A673 (cell line): Measurements from ENCODE around the gene EPM2AIP1. TPM values are rescaled to one million over a fixed set of nuclear protein-coding genes. Genes with fewer than 3 reads are reported as not detected.
"Not testable (repeated sequence)": the region's sequence is repeated elsewhere in the genome, so short reads cannot be mapped to it uniquely, and the experiment has no call there.

Experiments used
- BruUV-seq: library from RNA; stranded (reverse); fragments of 400-500 nt; replicated peaks from 2 replicates; lab custom pipeline; 2021; lab: Mats Ljungman, UMichigan
- CTCF ChIA-PET: fragments of 300-600 bp; sonication (Branson Sonifier 250); formaldehyde crosslinking; loops from one replicate; lab custom pipeline; 2022; ENCODE audit warnings: antibody characterized with exemption; lab: Charles Lee
- POLR2A ChIA-PET: fragments of 300-600 bp; sonication (Branson Sonifier 250); formaldehyde crosslinking; loops from one replicate; lab custom pipeline; 2022; ENCODE audit warnings: antibody characterized with exemption; ENCODE audit not compliant: low non-redundant PET; lab: Charles Lee
- DNase-seq: peaks from one replicate; pipeline ENCODE4 v3.0.0-alpha.2; 2015; ENCODE audit warnings: low spot score
- H3K27ac ChIP-seq: fragments of 200-600 bp; sonication (generic); 2 replicates; pipeline ENCODE4 v1.5.1; 2016; ENCODE audit warnings: mixed run types, low read depth, mild to moderate bottlenecking, mixed read lengths, antibody characterized with exemption, low read length; ENCODE audit not compliant: poor library complexity, severe bottlenecking
- H3K27me3 ChIP-seq: fragments of 200-600 bp; sonication (generic); replicated peaks from 2 replicates; pipeline ENCODE4 v1.6.1; 2017; ENCODE audit warnings: mixed run types, low read depth, mild to moderate bottlenecking, mixed read lengths, antibody characterized with exemption, low read length; ENCODE audit not compliant: insufficient read depth, poor library complexity
- H3K36me3 ChIP-seq: fragments of 200-600 bp; sonication (generic); 2 replicates; pipeline ENCODE4 v1.6.1; 2016; ENCODE audit warnings: mixed run types, mild to moderate bottlenecking, mixed read lengths, antibody characterized with exemption, low read length; ENCODE audit not compliant: insufficient read depth, poor library complexity, severe bottlenecking
- H3K4me1 ChIP-seq: fragments of 200-600 bp; sonication (generic); 2 replicates; pipeline ENCODE4 v1.6.1; 2017; ENCODE audit warnings: mixed run types, mild to moderate bottlenecking, mixed read lengths, antibody characterized with exemption, low read length; ENCODE audit not compliant: insufficient read depth, poor library complexity, severe bottlenecking
- H3K4me3 ChIP-seq: fragments of 200-600 bp; sonication (generic); 2 replicates; pipeline ENCODE4 v1.5.1; 2016; ENCODE audit warnings: low read depth, mixed run types, mild to moderate bottlenecking, mixed read lengths, low read length; ENCODE audit not compliant: poor library complexity, severe bottlenecking
- H3K9me3 ChIP-seq: fragments of 200-600 bp; sonication (generic); 2 replicates; pipeline ENCODE4 v1.6.1; 2016; ENCODE audit warnings: mixed run types, low read depth, mild to moderate bottlenecking, mixed read lengths, antibody characterized with exemption, low read length; ENCODE audit not compliant: poor library complexity, severe bottlenecking
- EZH2 ChIP-seq: fragments of 200-600 bp; sonication (generic); IDR thresholded peaks from 2 replicates; pipeline ENCODE4 v1.6.1; 2017; ENCODE audit warnings: borderline replicate concordance, low read depth, mild to moderate bottlenecking, mixed read lengths, antibody characterized with exemption, low read length; ENCODE audit not compliant: poor library complexity, severe bottlenecking
- intact Hi-C: fragments of 100-400 bp; cut with micrococcal nuclease; formaldehyde crosslinking; loops from one replicate; pipeline ENCODE4 v1.10.0; 2022; ENCODE audit not compliant: unreplicated experiment
- total RNA-seq: library from RNA; stranded (reverse); gene quantifications from 2 replicates; pipeline ENCODE4 v1.2.3, GENCODE V29; 2021
- TF ChIP-seq, protein P1 (sequence below): fragments of 300-800, 200-600 bp; sonication (generic); conservative IDR thresholded peaks from 2 replicates; pipeline ENCODE4 v1.5.1; 2017; ENCODE audit warnings: low read depth, mild to moderate bottlenecking, antibody characterized with exemption, low read length, moderate library complexity, mixed read lengths

EPM2AIP1 gene
- total RNA-seq, 1 experiment from 2014 or later, result 25.8 TPM

DNA sequence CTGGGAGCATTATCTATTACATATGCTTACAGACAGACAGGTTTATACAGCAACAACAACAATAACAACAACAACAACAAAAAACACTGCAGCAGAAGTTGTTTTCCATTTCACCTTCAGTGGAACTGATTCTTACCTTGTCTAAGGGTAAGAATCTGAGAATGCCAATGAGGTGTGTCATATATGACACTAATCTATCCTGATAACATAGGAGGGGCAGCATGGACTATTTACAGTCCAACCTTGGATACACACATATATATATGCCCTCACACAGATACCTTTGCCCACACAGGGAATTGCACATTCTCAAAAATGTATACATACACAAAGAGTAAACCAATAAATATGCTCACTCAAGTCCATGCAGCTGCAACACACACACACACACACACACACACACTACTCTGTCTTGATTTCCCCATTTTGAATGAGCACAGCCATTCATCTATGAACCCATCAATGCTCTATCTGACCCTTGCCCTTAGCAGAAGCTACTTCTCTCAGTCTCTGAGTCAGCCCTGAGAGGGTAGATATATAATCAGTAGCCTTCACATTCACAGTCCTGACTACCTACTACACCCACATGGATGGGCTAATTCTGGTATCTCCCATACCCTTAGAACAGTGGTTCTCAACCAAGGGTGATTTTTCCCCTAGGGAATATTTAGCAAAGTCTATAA, 38.3 kb downstream of the EPM2AIP1 start:
- H3K27me3 ChIP-seq, result no peaks in the 10 kb centered on the region
- no peak overlapping the region for H3K4me3 ChIP-seq
- H3K27ac ChIP-seq, result no peak overlapping the region
- POLR2A ChIA-PET, result interaction anchor here (0.6 to 0.7 kb wide), 2 partner anchors 39 to 573 kb away, joined by 3 to 5 read pairs; partner anchors contain the start of genes EPM2AIP1 and MLH1
- intact Hi-C loops, result loop anchor here (5.0 kb wide), 2 partner anchors 52 to 117 kb away; no protein-coding TSS in a partner anchor
- no peak for DNase-seq
- H3K36me3 ChIP-seq, result no peaks in the 10 kb centered on the region
- no peaks in the 10 kb centered on the region for H3K9me3 ChIP-seq
- CTCF ChIA-PET, result no interaction called here
- TF ChIP-seq, protein P1, sequence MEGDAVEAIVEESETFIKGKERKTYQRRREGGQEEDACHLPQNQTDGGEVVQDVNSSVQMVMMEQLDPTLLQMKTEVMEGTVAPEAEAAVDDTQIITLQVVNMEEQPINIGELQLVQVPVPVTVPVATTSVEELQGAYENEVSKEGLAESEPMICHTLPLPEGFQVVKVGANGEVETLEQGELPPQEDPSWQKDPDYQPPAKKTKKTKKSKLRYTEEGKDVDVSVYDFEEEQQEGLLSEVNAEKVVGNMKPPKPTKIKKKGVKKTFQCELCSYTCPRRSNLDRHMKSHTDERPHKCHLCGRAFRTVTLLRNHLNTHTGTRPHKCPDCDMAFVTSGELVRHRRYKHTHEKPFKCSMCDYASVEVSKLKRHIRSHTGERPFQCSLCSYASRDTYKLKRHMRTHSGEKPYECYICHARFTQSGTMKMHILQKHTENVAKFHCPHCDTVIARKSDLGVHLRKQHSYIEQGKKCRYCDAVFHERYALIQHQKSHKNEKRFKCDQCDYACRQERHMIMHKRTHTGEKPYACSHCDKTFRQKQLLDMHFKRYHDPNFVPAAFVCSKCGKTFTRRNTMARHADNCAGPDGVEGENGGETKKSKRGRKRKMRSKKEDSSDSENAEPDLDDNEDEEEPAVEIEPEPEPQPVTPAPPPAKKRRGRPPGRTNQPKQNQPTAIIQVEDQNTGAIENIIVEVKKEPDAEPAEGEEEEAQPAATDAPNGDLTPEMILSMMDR, result no peak
- BruUV-seq, result no TSS peak
- H3K4me1 ChIP-seq, result peaks cover 14% of the 10 kb centered on the region

DNA sequence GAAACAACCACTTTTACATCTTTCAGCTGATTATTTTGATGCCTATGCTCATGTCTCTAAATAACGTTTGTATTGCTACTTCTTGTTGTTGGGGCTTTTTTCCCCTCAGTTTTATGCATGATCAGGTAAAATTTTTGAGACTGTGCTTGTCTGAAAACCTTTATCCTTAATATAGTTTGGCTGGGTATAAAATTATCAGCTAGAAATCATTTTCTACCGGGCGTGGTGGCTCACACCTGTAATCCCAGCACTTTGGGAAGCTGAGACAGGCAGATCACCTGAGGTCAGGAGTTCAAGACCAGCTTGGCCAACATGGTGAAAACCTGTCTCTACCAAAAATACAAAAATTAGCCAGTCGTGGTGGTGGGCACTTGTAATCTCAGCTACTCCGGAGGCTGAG, 45.1 kb downstream of the EPM2AIP1 start:
- DNase-seq, POLR2A ChIA-PET, H3K27me3 ChIP-seq, H3K4me1 ChIP-seq, H3K36me3 ChIP-seq, intact Hi-C loops, H3K27ac ChIP-seq, H3K4me3 ChIP-seq, CTCF ChIA-PET, BruUV-seq: not testable (repeated sequence)
- H3K9me3 ChIP-seq, result peaks cover 14% of the 10 kb centered on the region

DNA sequence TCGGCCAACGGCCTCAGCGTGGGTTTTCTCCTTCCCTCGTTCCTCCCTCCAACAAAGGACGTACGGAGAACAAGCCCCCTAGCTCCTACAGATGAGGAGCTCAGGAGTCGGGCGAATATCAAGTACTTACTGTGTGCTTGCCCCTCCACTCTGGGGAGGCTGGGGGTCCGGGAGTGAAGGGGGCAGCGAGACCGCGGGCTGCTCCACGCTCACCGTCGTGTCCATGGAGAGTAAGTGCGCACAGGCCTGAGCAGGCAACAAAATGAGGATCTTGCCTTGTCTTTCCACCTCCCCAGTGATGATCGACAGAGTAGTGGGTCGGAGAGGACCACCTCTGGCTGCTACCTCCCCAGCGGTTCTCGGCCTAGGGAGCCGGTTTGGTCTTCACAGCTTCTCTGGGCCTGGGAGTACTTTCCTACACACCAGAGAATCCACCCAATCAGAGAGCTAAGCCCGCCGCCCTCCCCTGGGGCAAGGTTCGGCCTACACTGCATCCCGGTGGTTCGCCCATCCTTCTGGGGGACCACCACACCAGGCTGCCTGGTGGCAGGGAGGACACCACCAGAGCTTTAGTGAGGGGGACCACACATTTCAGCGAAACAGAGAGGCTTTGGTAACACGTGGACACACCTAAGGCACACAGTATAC, 47.5 kb downstream of the EPM2AIP1 start:
- Histone ChIP-seq H3K27ac (no peak overlapping the region), H3K9me3 (peaks cover 14% of the 10 kb centered on the region), H3K4me1 (no peaks in the 10 kb centered on the region), H3K4me3 (peak overlapping the region; percentile 58), H3K27me3 (no peaks in the 10 kb centered on the region), H3K36me3 (no peaks in the 10 kb centered on the region)
- intact Hi-C loops, result no loop called here
- no TSS peak for BruUV-seq
- ChIA-PET CTCF (no interaction called here), POLR2A (interaction anchor here (0.6 kb wide), 1 partner anchor 47 kb away, joined by 3 read pairs; the partner anchor contains the start of gene EPM2AIP1)
- DNase-seq, result no peak
- no peak for TF ChIP-seq EZH2
- TF ChIP-seq, protein P1, result no peak
